ENCODE measurements around the gene PLIN5. TPM values are rescaled to one million over a fixed set of nuclear protein-coding genes. Genes with fewer than 3 reads are reported as not detected.

The PLIN5 gene
- total RNA-seq = 2.1 and 5.8 TPM in 2 replicates
- 6.1 and 6.4 TPM in 2 replicates for polyA plus RNA-seq

GRCh38 chr19:4534836-4535658 is at the start of gene PLIN5:
Gene PLIN5 (minus strand): TSS chr19:4535224. CDS start chr19:4534074, 1,150 bp downstream.
- no peak within 1 kb of the TSS for H3K27ac ChIP-seq
- 19% methylated on average over 29 of the region's 49 CpGs for WGBS (ENCODE audit: low lambda C conversion rate, missing lambda C conversion rate)
- TF ChIP-seq EZH2phosphoT487 (IDR thresholded peaks at IDR 0.05; ENCODE audit: low read depth, severe bottlenecking, unreplicated experiment) (no peak), CTCF (IDR thresholded peaks at IDR 0.05; ENCODE audit: poor library complexity) (no peak), EZH2 (IDR thresholded peaks at IDR 0.05; ENCODE audit: borderline replicate concordance) (no peak)
- H4K20me1 ChIP-seq (ENCODE audit: insufficient read depth, poor library complexity, severe bottlenecking) = no peaks in the 10 kb centered on the region
- peak; percentile 85 for DNase-seq (ENCODE audit: low spot score)
- H3K79me2 ChIP-seq = no peaks in the 10 kb centered on the region
- peak within 1 kb of the TSS; percentile 76 for H3K4me2 ChIP-seq
- no peaks in the 10 kb centered on the region for H3K27me3 ChIP-seq
- no peak within 1 kb of the TSS for H3K4me3 ChIP-seq
- H3K9me2 ChIP-seq (replicated peaks; ENCODE audit: insufficient read depth) = no peaks in the 10 kb centered on the region
- no peaks in the 10 kb centered on the region for H3K36me3 ChIP-seq (replicated peaks; ENCODE audit: insufficient read depth, low read depth)
- no peak within 1 kb of the TSS for H2AFZ ChIP-seq
- no peaks in the 10 kb centered on the region for H3K9me3 ChIP-seq (ENCODE audit: low read depth)
- H3K4me1 ChIP-seq (ENCODE audit: insufficient read depth) = no peaks in the 10 kb centered on the region

- H3K79me2 ChIP-seq = no peaks in the 10 kb centered on the region
- H3K4me2 ChIP-seq = peak overlapping the region; percentile 99
- WGBS (ENCODE audit: low lambda C conversion rate, missing lambda C conversion rate) = 3% methylated on average over 46 of the region's 49 CpGs
- H3K27ac ChIP-seq = no peak overlapping the region
- peak overlapping the region; percentile 58 for H2AFZ ChIP-seq
- H4K20me1 ChIP-seq (ENCODE audit: insufficient read depth, poor library complexity, severe bottlenecking) = no peaks in the 10 kb centered on the region
- peak overlapping the region; percentile 65 for H3K4me3 ChIP-seq
- no peaks in the 10 kb centered on the region for H3K36me3 ChIP-seq (replicated peaks; ENCODE audit: insufficient read depth, low read depth)
- DNase-seq (ENCODE audit: low spot score) = no peak
- peaks cover 10% of the 10 kb centered on the region for H3K4me1 ChIP-seq (ENCODE audit: insufficient read depth)
- no peaks in the 10 kb centered on the region for H3K9me3 ChIP-seq (ENCODE audit: low read depth)
- H3K9me2 ChIP-seq (replicated peaks; ENCODE audit: insufficient read depth) = no peaks in the 10 kb centered on the region
- H3K27me3 ChIP-seq = peaks cover 30% of the 10 kb centered on the region
- TF ChIP-seq EZH2phosphoT487 (IDR thresholded peaks at IDR 0.05; ENCODE audit: low read depth, severe bottlenecking, unreplicated experiment) = no peak
- TF ChIP-seq EZH2 (IDR thresholded peaks at IDR 0.05; ENCODE audit: borderline replicate concordance) = no peak
- no peak for TF ChIP-seq CTCF (IDR thresholded peaks at IDR 0.05; ENCODE audit: poor library complexity)
Observed at GRCh38 chr19:4583961-4584669, 49.1 kb upstream of the PLIN5 start.

GRCh38 chr19:4582980-4583842 is 48.2 kb upstream of the PLIN5 start:
- DNase-seq (ENCODE audit: low spot score) = no peak
- no peaks in the 10 kb centered on the region for H3K79me2 ChIP-seq
- TF ChIP-seq EZH2 (IDR thresholded peaks at IDR 0.05; ENCODE audit: borderline replicate concordance) (no peak), CTCF (IDR thresholded peaks at IDR 0.05; ENCODE audit: poor library complexity) (no peak), EZH2phosphoT487 (IDR thresholded peaks at IDR 0.05; ENCODE audit: low read depth, severe bottlenecking, unreplicated experiment) (no peak)
- no peak overlapping the region for H3K27ac ChIP-seq
- H3K4me2 ChIP-seq = no peak overlapping the region
- 73% methylated on average over 12 of the region's 16 CpGs for WGBS (ENCODE audit: low lambda C conversion rate, missing lambda C conversion rate)
- H3K4me1 ChIP-seq (ENCODE audit: insufficient read depth) = peaks cover 10% of the 10 kb centered on the region
- no peaks in the 10 kb centered on the region for H4K20me1 ChIP-seq (ENCODE audit: insufficient read depth, poor library complexity, severe bottlenecking)
- no peaks in the 10 kb centered on the region for H3K9me3 ChIP-seq (ENCODE audit: low read depth)
- no peak overlapping the region for H2AFZ ChIP-seq
- H3K9me2 ChIP-seq (replicated peaks; ENCODE audit: insufficient read depth) = no peaks in the 10 kb centered on the region
- no peaks in the 10 kb centered on the region for H3K36me3 ChIP-seq (replicated peaks; ENCODE audit: insufficient read depth, low read depth)
- peaks cover 31% of the 10 kb centered on the region for H3K27me3 ChIP-seq
- no peak overlapping the region for H3K4me3 ChIP-seq
